IMR-90 (cell line): ENCODE measurements around the gene SPATA9. TPM values are rescaled to one million over a fixed set of nuclear protein-coding genes. Genes with fewer than 3 reads are reported as not detected.
A peak's percentile ranks its signal among the peaks of the same experiment; 100 is the strongest.

Source experiments
- ATAC-seq: fragments of 200-7000 bp; cut with Tn5 transposase; 2 replicates; pipeline ENCODE4 v1.9.1; 2020; ENCODE audit warnings: low read depth, mild to moderate bottlenecking, moderate library complexity
- BruUV-seq: library from RNA; stranded (reverse); fragments of 400-500 nt; replicated peaks from 2 replicates; lab custom pipeline; 2021; lab: Mats Ljungman, UMichigan
- CTCF ChIA-PET: fragments of 300-600 bp; formaldehyde crosslinking; extraction: SDS; loops from one replicate; lab custom pipeline; 2021; ENCODE audit warnings: antibody characterized with exemption; lab: Yijun Ruan, JAX
- POLR2A ChIA-PET: fragments of 300-600 bp; sonication (Branson Sonifier 250); formaldehyde crosslinking; loops from one replicate; lab custom pipeline; 2022; ENCODE audit warnings: antibody characterized with exemption; ENCODE audit not compliant: unreplicated experiment; lab: Charles Lee
- DNase-seq: peaks from one replicate; pipeline ENCODE4 v3.0.0; 2013
- H2AFZ ChIP-seq: replicated peaks from 2 replicates; pipeline ENCODE3; 2013; ENCODE audit warnings: low read length, mild to moderate bottlenecking; ENCODE audit not compliant: poor library complexity
- H2AK5ac ChIP-seq: 2 replicates; pipeline ENCODE4 v1.6.1; 2013; ENCODE audit warnings: low read depth, low read length, inconsistent platforms
- H2AK9ac ChIP-seq: replicated peaks from 2 replicates; pipeline ENCODE3; 2013; ENCODE audit warnings: mild to moderate bottlenecking, low read depth, low read length, moderate library complexity; ENCODE audit not compliant: poor library complexity
- H2BK120ac ChIP-seq: 2 replicates; pipeline ENCODE4 v1.6.1; 2013; ENCODE audit warnings: low read depth, low read length, inconsistent platforms
- H2BK15ac ChIP-seq: 3 replicates; pipeline ENCODE4 v1.6.1; 2013; ENCODE audit warnings: low read depth, low read length, inconsistent platforms
- H2BK20ac ChIP-seq: 2 replicates; pipeline ENCODE4 v1.6.1; 2013; ENCODE audit warnings: low read depth, mild to moderate bottlenecking, inconsistent platforms, low read length, moderate library complexity
- H2BK5ac ChIP-seq: 2 replicates; pipeline ENCODE4 v1.6.1; 2013; ENCODE audit warnings: mild to moderate bottlenecking, low read depth, low read length, inconsistent platforms; ENCODE audit not compliant: poor library complexity, severe bottlenecking
- H3K14ac ChIP-seq: replicated peaks from 2 replicates; pipeline ENCODE4 v1.6.1; 2013; ENCODE audit warnings: low read depth, low read length, inconsistent platforms
- H3K18ac ChIP-seq: 2 replicates; pipeline ENCODE4 v1.6.1; 2013; ENCODE audit warnings: low read depth, low read length, control low read depth
- H3K23ac ChIP-seq: 2 replicates; pipeline ENCODE4 v1.6.1; 2013; ENCODE audit warnings: low read depth, low read length, inconsistent platforms
- H3K27ac ChIP-seq: 2 replicates; pipeline ENCODE4 v1.5.1; 2013; ENCODE audit warnings: mild to moderate bottlenecking, control low read depth, low read length; ENCODE audit not compliant: insufficient read depth
- H3K27me3 ChIP-seq: 2 replicates; pipeline ENCODE4 v1.6.1; 2013; ENCODE audit warnings: low read length; ENCODE audit not compliant: control insufficient read depth, insufficient read depth
- H3K36me3 ChIP-seq: 2 replicates; pipeline ENCODE4 v1.6.1; 2013; ENCODE audit warnings: low read length, mixed read lengths; ENCODE audit not compliant: control insufficient read depth, insufficient read depth
- H3K4ac ChIP-seq: 2 replicates; pipeline ENCODE4 v1.6.1; 2013; ENCODE audit warnings: low read depth, low read length, inconsistent platforms
- H3K4me1 ChIP-seq: 2 replicates; pipeline ENCODE4 v1.6.1; 2013; ENCODE audit warnings: low read length, mixed read lengths; ENCODE audit not compliant: control insufficient read depth, insufficient read depth
- H3K4me2 ChIP-seq: 2 replicates; pipeline ENCODE4 v1.6.1; 2013; ENCODE audit warnings: low read depth, mild to moderate bottlenecking, control low read depth, low read length, moderate library complexity
- H3K4me3 ChIP-seq: 2 replicates; pipeline ENCODE4 v1.5.1; 2013; ENCODE audit warnings: low read depth, mild to moderate bottlenecking, control low read depth, low read length, moderate library complexity; ENCODE audit not compliant: insufficient read depth
- H3K56ac ChIP-seq: 2 replicates; pipeline ENCODE4 v1.6.1; 2013; ENCODE audit warnings: low read length, inconsistent platforms; ENCODE audit not compliant: insufficient read depth; ENCODE audit errors: extremely low read depth
- H3K79me1 ChIP-seq, 2 experiments: 2 replicates each; pipeline ENCODE4 v1.6.1; 2013; ENCODE audit warnings: low read length in 2 of 2, inconsistent platforms in 1 of 2, low read depth in 1 of 2
- H3K9ac ChIP-seq: 2 replicates; pipeline ENCODE4 v1.6.1; 2013; ENCODE audit warnings: low read depth, low read length, control low read depth
- H3K9me1 ChIP-seq: 2 replicates; pipeline ENCODE4 v1.6.1; 2013; ENCODE audit warnings: low read length, inconsistent platforms; ENCODE audit not compliant: insufficient read depth
- H3K9me3 ChIP-seq: 2 replicates; pipeline ENCODE4 v1.6.1; 2013; ENCODE audit warnings: low read length; ENCODE audit not compliant: control insufficient read depth, insufficient read depth
- H4K20me1 ChIP-seq: 2 replicates; pipeline ENCODE4 v1.6.1; 2013; ENCODE audit warnings: low read length, inconsistent platforms; ENCODE audit not compliant: insufficient read depth
- H4K5ac ChIP-seq: 2 replicates; pipeline ENCODE4 v1.6.1; 2013; ENCODE audit warnings: mild to moderate bottlenecking, low read depth, low read length, control low read depth
- H4K8ac ChIP-seq, 2 experiments: 2 replicates each; pipeline ENCODE4 v1.6.1; 2013; ENCODE audit warnings: low read depth in 2 of 2, low read length in 2 of 2, control low read depth in 1 of 2, inconsistent platforms in 1 of 2
- H4K91ac ChIP-seq: 2 replicates; pipeline ENCODE4 v1.6.1; 2013; ENCODE audit warnings: low read depth, low read length, inconsistent platforms; ENCODE audit not compliant: insufficient read depth
- MAZ ChIP-seq: IDR thresholded peaks from 2 replicates; pipeline ENCODE4 v1.6.1; 2012; ENCODE audit warnings: low read depth, mild to moderate bottlenecking, low read length, improper control_type of control experiment, moderate library complexity, borderline replicate concordance
- WGBS, 2 experiments: methylation state at CpG; one replicate each; pipeline versions ENCODE4 v1.1.5 to v1.1.7; 2013; ENCODE audit warnings: missing lambda C conversion rate in 2 of 2; ENCODE audit not compliant: insufficient read length in 1 of 2; ENCODE audit errors: extremely low coverage in 2 of 2; 5-methylcytosine and 5-hydroxymethylcytosine counted together
- dilution Hi-C: fragments of 300-500 bp; cut with HindIII; formaldehyde crosslinking; loops from one replicate; pipeline ENCODE4 v1.14.3; 2018; ENCODE audit warnings: low sequenced_read_pairs; ENCODE audit not compliant: unreplicated experiment
- in situ Hi-C: fragments of 300-500 bp; cut with MboI; formaldehyde crosslinking; loops from 3 replicates; pipeline ENCODE4 v1.14.3; 2019; ENCODE audit warnings: low sequenced_read_pairs, inconsistent platforms, mixed read lengths
- intact Hi-C: fragments of 100-400 bp; cut with micrococcal nuclease; formaldehyde crosslinking; loops from 2 replicates; pipeline ENCODE4 v1.10.0; 2022
- polyA plus RNA-seq, 3 experiments: library from polyadenylated mRNA; depleted of rRNA; stranded (reverse); fragments of >200 nt; gene quantifications; 2 replicates each; pipeline ENCODE4 v1.2.3, GENCODE V29; 2012; ENCODE audit warnings: low replicate concordance in 1 of 3
- total RNA-seq: library from RNA; depleted of rRNA; stranded (reverse); fragments of >200 nt; gene quantifications from 2 replicates; pipeline ENCODE4 v1.2.3, GENCODE V29; 2012

SPATA9 gene
- total and polyA plus RNA-seq, 2 of the 4 experiments (the other 2 are of a cell fraction) = 0.72 to 0.86 TPM

- H3K23ac ChIP-seq = no peak overlapping the region
- H3K56ac ChIP-seq = no peak overlapping the region
- peaks cover 7% of the 10 kb centered on the region; the same call in 1 of the 2 replicates for H3K9me1 ChIP-seq
- peak overlapping the region; percentile 58 for H2BK20ac ChIP-seq
- no CpG with 5 or more reads among the region's 2 CpGs for WGBS, 2 experiments
- no peak for TF ChIP-seq MAZ
- H2BK120ac ChIP-seq = peak overlapping the region; percentile 48
- H3K4me3 ChIP-seq = no peak overlapping the region
- no peak overlapping the region for H3K9ac ChIP-seq
- peaks cover 17% of the 10 kb centered on the region for H3K4me1 ChIP-seq
- peak overlapping the region; percentile 4; the same call in 1 of the 2 replicates for H3K27ac ChIP-seq
- ChIA-PET POLR2A (no interaction called here), CTCF (interaction anchor here (1.1 kb wide), 1 partner anchor 63 kb away, joined by 3 read pairs; no protein-coding TSS in a partner anchor)
- H2AK9ac ChIP-seq = no peak overlapping the region
- peak overlapping the region; percentile 61 for H3K14ac ChIP-seq
- peak overlapping the region; percentile 38; the same call in 1 of the 2 replicates for H2AK5ac ChIP-seq
- in situ Hi-C loops = no loop called here
- peak overlapping the region in 1 of 2 experiments; percentile 20; a peak in 1 of 4 replicates for H4K8ac ChIP-seq
- peak overlapping the region; percentile 9; the same call in 1 of the 3 replicates for H2BK15ac ChIP-seq
- 0 out of 2 replicates have a peak, but pooled peaks cover 4% of the 10 kb centered on the region for H4K20me1 ChIP-seq
- no peak overlapping the region for H2BK5ac ChIP-seq
- peak overlapping the region; percentile 36; the same call in 1 of the 2 replicates for H3K18ac ChIP-seq
- no peaks in the 10 kb centered on the region for H3K9me3 ChIP-seq
- H3K4ac ChIP-seq = peak overlapping the region; percentile 55
- ATAC-seq (no peak), DNase-seq (no peak)
- no peak overlapping the region; the same call in 1 of the 2 replicates for H4K5ac ChIP-seq
- dilution Hi-C loops = no loop called here
- H3K27me3 ChIP-seq = no peaks in the 10 kb centered on the region
- peaks cover 0 to 25% of the 10 kb centered on the region in 2 experiments; a peak in 2 of 4 replicates for H3K79me1 ChIP-seq
- BruUV-seq = no TSS peak
- no peak overlapping the region for H3K4me2 ChIP-seq
- H3K36me3 ChIP-seq = no peaks in the 10 kb centered on the region
- no peak overlapping the region for H2AFZ ChIP-seq
- intact Hi-C loops = no loop called here
- peak overlapping the region; percentile 38 for H4K91ac ChIP-seq
Observed at GRCh38 chr5:95727764-95728191, 45.0 kb upstream of the SPATA9 start.
